ENCODE measurements around the gene ZBTB22. TPM values are rescaled to one million over a fixed set of nuclear protein-coding genes. Genes with fewer than 3 reads are reported as not detected.

ZBTB22 gene
- total RNA-seq, 4 donors from 2014 or later, result 17.9 to 30.3 (median 26.3) TPM

DNA sequence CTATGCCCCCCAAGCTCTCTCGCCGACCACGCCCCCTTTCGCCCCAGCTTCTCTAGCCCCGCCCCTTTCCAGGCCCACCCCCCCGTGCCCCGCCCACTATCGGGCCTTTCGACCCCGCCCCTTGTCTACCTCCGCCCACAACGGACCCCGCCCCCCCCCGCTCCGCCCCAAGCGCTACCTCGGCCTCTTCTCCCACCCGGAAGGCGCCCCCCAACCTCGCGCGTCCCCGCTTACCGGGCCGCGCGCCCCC is 200 bp downstream of the ZBTB22 start:
- H3K9me3 ChIP-seq, result no peaks in the 10 kb centered on the region
- TF ChIP-seq, protein P1, sequence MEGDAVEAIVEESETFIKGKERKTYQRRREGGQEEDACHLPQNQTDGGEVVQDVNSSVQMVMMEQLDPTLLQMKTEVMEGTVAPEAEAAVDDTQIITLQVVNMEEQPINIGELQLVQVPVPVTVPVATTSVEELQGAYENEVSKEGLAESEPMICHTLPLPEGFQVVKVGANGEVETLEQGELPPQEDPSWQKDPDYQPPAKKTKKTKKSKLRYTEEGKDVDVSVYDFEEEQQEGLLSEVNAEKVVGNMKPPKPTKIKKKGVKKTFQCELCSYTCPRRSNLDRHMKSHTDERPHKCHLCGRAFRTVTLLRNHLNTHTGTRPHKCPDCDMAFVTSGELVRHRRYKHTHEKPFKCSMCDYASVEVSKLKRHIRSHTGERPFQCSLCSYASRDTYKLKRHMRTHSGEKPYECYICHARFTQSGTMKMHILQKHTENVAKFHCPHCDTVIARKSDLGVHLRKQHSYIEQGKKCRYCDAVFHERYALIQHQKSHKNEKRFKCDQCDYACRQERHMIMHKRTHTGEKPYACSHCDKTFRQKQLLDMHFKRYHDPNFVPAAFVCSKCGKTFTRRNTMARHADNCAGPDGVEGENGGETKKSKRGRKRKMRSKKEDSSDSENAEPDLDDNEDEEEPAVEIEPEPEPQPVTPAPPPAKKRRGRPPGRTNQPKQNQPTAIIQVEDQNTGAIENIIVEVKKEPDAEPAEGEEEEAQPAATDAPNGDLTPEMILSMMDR (IDR thresholded peaks at IDR 0.05), result no peak
- no peak for TF ChIP-seq POLR2A (IDR thresholded peaks at IDR 0.05)
- peaks cover 27 to 57% of the 10 kb centered on the region in 2 donors for H3K4me1 ChIP-seq
- H3K4me3 ChIP-seq (replicated peaks in 1 of 3), result peak overlapping the region in 1 of 3 donors; percentile 38
- H3K27ac ChIP-seq, result peak overlapping the region; percentile 83 to 87 (median 85)
- intact Hi-C loops (cut with DNase I), result no loop called here
- no peak for DNase-seq
- peaks cover 19 to 26% of the 10 kb centered on the region in 2 donors for H3K36me3 ChIP-seq
- H3K27me3 ChIP-seq, result no peaks in the 10 kb centered on the region
- 0 to 1% methylated on average over 9 to 12 of the region's 27 CpGs for WGBS, 2 donors

DNA sequence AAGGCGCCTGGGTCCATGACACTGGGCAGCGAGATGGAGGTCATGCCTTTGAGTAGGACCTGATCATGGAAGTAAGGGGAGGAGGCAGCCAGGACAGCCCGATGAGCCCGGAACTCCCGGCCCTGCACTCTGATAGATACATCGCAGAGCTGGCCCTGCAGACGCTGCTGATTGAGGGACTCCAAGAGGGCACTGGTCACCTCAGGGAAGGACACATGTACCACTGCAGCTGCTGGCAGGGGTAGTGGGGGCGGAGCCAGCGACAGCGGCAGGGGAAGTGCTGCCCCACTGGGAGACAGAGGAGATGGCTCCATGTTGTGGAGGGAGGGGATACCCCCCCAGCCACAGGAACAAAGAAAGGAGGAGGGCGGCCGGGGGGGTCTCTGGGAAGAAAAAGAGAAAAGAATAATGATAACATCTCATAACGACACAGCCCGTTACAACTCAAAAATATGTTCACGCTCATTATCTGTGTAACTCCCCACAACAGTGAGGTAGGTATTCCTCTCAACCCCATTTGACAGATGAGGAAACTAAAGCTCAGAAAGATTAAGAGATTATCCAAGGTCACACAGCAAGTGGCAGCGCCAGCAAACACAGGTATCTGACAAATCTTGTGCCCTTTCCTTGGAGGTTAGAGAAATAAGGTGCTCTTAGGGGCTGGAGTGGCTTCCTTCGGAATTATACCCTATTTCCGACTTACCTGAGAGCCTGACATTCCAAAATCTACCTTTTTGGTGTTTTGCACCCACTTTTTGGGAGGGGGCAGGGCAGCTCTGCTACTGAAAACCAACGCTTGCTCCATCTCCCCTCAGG is 733 bp downstream of the ZBTB22 start:
- DNase-seq, result no peak
- intact Hi-C loops (cut with DNase I), result no loop called here
- TF ChIP-seq POLR2A (IDR thresholded peaks at IDR 0.05), result no peak
- TF ChIP-seq, protein P1 (IDR thresholded peaks at IDR 0.05), result no peak

DNA sequence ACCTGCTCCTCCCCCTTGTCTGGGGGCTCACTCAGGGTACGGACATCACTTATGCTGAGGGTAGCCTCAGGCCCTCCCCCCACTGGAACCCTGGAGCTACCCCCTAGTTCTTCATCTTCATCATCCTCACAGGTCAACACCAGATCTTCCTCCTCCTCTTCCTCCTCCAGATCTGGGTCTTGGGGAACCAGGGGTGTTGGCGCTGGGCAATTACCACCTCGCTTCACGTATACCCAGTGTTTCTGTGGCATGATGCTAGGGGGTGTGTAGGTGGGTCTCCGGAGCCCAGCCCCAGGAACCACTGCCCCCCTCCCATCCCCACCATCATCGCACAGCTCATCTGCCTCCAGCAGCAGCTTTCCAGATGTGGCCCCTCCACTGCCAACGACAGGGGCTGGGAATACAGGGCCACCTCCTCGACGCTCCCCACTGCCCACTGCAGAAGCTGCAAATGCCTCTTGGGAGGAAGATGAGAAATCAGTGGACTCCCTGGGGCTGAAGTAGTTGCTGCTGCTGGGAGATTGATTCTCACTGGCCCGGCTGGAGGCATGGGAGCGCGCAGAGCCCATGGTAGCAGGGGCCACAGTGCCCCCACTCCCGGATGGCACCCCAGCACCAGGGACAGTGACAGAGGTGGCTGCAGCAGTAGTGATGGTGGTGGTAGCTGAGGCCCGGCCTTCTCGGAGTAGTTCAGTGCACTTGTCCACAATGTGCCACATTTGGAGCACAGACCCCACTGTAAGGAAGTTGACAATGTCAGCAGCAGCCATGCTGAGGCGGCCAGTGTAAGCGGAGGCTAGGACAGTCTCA is 1.5 kb downstream of the ZBTB22 start:
- H3K36me3 ChIP-seq, result peaks cover 18 to 25% of the 10 kb centered on the region in 2 donors
- intact Hi-C loops (cut with DNase I), result no loop called here
- 88 to 93% methylated on average over 13 to 14 of the region's 17 CpGs for WGBS, 2 donors
- DNase-seq, result no peak
- H3K27ac ChIP-seq, result peak overlapping the region in 1 of 3 donors; percentile 99
- no peaks in the 10 kb centered on the region for H3K27me3 ChIP-seq
- no peak overlapping the region for H3K4me3 ChIP-seq (replicated peaks in 1 of 3)
- H3K4me1 ChIP-seq, result peaks cover 24 to 58% of the 10 kb centered on the region in 2 donors
- TF ChIP-seq, protein P1 (IDR thresholded peaks at IDR 0.05), result no peak
- no peak for TF ChIP-seq POLR2A (IDR thresholded peaks at IDR 0.05)
- H3K9me3 ChIP-seq, result no peaks in the 10 kb centered on the region

More for the DNA sequence above, 733 bp downstream of the ZBTB22 start:
- Histone ChIP-seq H3K27ac (peak overlapping the region; percentile 83 to 87 (median 85)), H3K4me3 (replicated peaks in 1 of 3) (peak overlapping the region in 1 of 3 donors; percentile 38), H3K36me3 (peaks cover 19 to 26% of the 10 kb centered on the region in 2 donors), H3K9me3 (no peaks in the 10 kb centered on the region), H3K4me1 (peaks cover 27 to 59% of the 10 kb centered on the region in 2 donors), H3K27me3 (no peaks in the 10 kb centered on the region)
- WGBS, 2 donors, result 74% methylated on average over 17 of the region's 19 CpGs

DNA sequence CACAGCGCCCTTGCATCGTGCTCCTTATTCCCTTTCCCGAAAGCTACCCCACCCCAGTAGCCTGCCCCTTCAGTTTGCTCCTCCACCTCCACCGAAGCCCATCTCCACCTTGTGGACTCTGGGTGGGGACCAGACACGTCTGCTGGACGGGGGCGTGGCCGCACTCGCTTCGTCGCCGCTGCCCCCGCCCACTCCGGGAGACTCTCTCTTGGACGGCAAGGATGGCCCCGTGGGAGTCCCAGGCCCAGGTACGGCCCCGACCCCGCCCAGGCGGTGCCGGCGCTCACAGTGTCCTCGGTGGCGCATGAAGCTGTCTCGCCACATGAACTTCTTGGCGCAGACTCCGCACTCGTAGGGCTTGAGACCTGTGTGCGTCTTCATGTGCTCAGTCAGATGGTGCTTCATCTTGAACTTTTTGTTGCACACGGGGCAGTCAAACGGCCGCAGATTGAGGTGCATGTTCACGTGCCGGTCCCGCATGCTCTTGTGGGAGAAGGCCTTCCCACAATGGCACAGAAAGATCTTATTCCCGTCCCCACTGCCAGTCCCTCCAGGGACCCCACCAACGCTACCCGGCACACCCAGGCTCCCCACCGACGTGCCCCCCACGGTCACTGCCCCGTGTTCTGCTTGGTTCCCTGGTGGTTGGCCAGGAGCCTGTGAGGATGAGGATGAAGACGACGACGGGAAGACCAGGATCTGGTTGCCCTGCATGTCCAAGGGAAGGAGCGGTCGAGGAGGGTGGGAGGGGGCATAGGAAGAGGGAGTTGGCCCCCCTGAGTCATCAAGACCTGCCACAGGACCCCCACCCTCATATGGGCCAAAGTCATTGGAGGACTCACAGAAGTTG is 2.4 kb downstream of the ZBTB22 start:
- Histone ChIP-seq H3K36me3 (peaks cover 10 to 18% of the 10 kb centered on the region in 2 donors), H3K4me1 (peaks cover 24 to 51% of the 10 kb centered on the region in 2 donors), H3K4me3 (replicated peaks in 1 of 3) (peak overlapping the region in 2 of 3 donors; percentile 35 to 92), H3K27ac (peak overlapping the region; percentile 94 to 99 (median 98)), H3K9me3 (no peaks in the 10 kb centered on the region), H3K27me3 (no peaks in the 10 kb centered on the region)
- 41 to 42% methylated on average over 33 to 46 of the region's 47 CpGs for WGBS, 2 donors
- intact Hi-C loops (cut with DNase I), result no loop called here
- DNase-seq, result peak; percentile 80 to 83
- TF ChIP-seq, protein P1 (IDR thresholded peaks at IDR 0.05), result no peak
- peak in 1 of 2 donors; percentile 42 for TF ChIP-seq POLR2A (IDR thresholded peaks at IDR 0.05)
